Measurements from ENCODE around the gene HNRNPLL. TPM values are rescaled to one million over a fixed set of nuclear protein-coding genes. Genes with fewer than 3 reads are reported as not detected.

Gene HNRNPLL
- total RNA-seq, 4 donors from 2014 or later = 20.5 to 37.9 (median 26.8) TPM

DNA sequence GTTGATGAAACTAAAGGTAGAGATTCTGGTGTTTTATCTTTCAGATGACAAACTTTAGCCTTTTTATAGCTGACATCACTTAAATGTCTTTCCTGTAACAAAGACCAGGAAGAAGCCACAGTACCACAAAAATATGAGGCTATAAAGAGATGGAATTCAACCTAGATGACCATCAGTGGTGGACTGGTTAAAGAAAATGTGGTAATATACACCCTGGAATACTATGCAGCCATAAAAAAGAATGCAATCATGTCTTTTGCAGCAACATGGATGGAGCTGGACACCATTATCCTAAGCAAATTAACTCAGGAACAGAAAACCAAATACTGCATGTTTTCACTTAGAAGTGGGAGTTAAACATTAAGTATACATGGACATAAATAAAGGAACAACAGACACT, 18.3 kb upstream of the HNRNPLL start:
- no peak overlapping the region for H3K4me3 ChIP-seq (ENCODE audit: low read depth, poor library complexity, severe bottlenecking)
- TF ChIP-seq, protein P1, sequence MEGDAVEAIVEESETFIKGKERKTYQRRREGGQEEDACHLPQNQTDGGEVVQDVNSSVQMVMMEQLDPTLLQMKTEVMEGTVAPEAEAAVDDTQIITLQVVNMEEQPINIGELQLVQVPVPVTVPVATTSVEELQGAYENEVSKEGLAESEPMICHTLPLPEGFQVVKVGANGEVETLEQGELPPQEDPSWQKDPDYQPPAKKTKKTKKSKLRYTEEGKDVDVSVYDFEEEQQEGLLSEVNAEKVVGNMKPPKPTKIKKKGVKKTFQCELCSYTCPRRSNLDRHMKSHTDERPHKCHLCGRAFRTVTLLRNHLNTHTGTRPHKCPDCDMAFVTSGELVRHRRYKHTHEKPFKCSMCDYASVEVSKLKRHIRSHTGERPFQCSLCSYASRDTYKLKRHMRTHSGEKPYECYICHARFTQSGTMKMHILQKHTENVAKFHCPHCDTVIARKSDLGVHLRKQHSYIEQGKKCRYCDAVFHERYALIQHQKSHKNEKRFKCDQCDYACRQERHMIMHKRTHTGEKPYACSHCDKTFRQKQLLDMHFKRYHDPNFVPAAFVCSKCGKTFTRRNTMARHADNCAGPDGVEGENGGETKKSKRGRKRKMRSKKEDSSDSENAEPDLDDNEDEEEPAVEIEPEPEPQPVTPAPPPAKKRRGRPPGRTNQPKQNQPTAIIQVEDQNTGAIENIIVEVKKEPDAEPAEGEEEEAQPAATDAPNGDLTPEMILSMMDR (IDR thresholded peaks at IDR 0.05) = no peak
- TF ChIP-seq POLR2A (IDR thresholded peaks at IDR 0.05) = no peak
- intact Hi-C loops (cut with DNase I; ENCODE audit: low total_unique reads) = no loop called here
- no peak for DNase-seq (ENCODE audit: low spot score in 2 of 2)

DNA sequence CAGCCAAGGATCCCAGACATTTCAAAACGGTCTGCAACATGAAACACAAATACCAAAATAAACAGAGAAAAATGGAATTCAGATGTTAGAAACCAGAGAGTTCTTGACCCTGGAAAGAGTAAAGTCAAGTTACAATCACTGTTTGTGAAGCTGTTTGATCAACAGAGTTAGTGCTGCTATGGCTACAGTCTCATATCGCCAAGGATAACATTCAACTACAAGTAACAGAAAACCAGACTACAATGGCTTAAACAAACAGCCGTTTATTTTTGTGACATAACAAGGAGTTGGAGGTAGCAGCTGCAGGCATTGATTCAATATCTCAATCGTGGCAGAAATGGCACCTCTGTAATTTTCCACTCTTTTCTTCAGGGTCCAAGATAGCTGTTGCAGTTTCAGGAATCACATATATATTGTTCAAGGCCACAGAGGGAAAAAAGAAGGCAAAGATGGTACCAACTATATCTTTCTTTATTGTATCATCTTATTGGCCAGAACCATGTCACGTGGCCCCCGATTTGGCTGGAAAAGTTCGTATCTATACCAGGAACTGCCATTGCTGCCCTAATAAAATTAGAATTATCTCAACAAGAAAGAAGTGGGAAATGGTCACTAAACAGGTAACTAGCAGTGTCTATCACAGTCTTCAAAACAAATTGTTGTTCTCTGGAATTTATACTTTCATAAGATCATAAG, 17.7 kb upstream of the HNRNPLL start:
- intact Hi-C loops (cut with DNase I; ENCODE audit: low total_unique reads) = no loop called here
- no peak overlapping the region for H3K4me3 ChIP-seq (ENCODE audit: low read depth, poor library complexity, severe bottlenecking)
- no peak for DNase-seq (ENCODE audit: low spot score in 2 of 2)
- 37 to 46% methylated on average over 7 of the region's 7 CpGs for WGBS, 2 donors
- TF ChIP-seq, protein P1 (IDR thresholded peaks at IDR 0.05) = peak in 1 of 3 donors; percentile 26
- no peak for TF ChIP-seq POLR2A (IDR thresholded peaks at IDR 0.05)

DNA sequence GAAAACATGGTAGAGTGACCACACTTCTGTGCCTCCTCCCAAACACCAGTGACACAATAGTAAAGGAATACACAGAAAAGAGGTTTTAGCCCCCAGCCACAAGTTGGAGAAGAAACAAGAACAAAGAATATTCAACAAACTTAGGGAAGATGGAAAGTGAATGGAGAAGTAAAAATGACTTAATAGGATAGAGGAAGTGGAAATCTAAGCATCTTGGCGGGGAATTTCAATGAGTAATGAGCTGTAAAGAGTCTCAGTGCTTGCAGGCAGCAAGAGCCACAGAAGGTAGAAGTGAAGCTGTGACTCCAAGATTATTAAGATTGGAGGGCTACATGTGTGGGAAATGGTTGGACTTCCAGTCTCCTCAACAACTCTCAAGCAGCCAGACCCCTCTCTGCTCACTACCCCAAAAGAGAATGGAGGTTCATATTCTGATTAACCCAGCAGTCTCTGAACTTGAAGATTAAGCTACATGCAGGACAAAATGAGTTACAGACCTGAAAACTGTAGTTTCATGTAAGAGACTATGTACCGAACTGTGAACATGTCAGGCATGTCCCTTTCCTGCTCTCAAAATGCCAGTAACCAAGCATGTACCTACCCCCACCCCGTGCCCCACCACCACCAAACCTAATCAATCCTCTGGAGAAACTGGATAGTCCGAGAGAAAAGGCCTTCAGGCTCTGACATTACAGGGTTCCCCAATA, 16.9 kb upstream of the HNRNPLL start:
- DNase-seq (ENCODE audit: low spot score in 2 of 2) = no peak
- WGBS, 2 donors = 47 to 59% methylated on average over 4 of the region's 4 CpGs
- TF ChIP-seq POLR2A (IDR thresholded peaks at IDR 0.05) = no peak
- TF ChIP-seq, protein P1 (IDR thresholded peaks at IDR 0.05) = no peak
- intact Hi-C loops (cut with DNase I; ENCODE audit: low total_unique reads) = no loop called here
- H3K4me3 ChIP-seq (ENCODE audit: low read depth, poor library complexity, severe bottlenecking) = no peak overlapping the region

DNA sequence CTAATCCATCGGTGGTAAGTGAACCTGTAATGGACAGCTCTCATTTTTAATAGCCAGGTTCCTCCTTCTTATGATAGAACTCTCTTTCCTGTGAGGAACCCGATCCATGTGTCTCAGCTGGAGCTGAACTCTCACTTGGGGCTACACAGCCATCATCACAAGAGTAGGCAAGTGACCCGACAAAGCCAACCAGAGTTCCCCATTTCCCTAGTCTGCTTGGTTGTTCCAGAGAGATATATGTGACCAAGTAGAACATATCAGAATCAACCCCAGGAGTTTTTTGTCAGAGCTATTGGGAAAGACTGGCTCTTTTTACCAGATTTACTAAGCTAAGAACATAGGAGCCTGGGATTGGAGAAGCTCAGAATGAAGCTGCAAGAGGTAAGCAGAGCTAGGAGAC, 14.6 kb upstream of the HNRNPLL start:
- intact Hi-C loops (cut with DNase I; ENCODE audit: low total_unique reads) = no loop called here
- no peak for DNase-seq (ENCODE audit: low spot score in 2 of 2)
- TF ChIP-seq, protein P1 (IDR thresholded peaks at IDR 0.05) = no peak
- TF ChIP-seq POLR2A (IDR thresholded peaks at IDR 0.05) = no peak
- 90 to 97% methylated on average over 3 of the region's 3 CpGs for WGBS, 2 donors
- no peak overlapping the region for H3K4me3 ChIP-seq (ENCODE audit: low read depth, poor library complexity, severe bottlenecking)

DNA sequence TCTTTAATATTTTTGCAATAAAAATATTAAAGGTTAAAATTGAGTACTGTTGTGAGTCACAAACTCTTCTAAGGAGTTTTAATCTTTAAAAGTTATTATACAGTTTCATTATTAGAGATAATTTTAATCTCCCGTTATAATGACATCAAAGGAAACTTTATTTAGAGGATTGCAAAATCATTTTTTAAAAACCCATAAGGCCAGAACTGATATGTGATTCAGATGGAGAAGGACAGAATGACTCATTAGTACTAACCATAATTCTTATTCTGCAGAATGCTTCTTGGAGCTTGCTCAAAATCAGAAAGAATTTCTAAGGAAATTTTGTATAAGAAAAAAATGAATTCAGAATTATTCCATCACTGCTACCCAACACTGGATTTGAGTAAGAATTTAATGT, 12.5 kb upstream of the HNRNPLL start:
- DNase-seq (ENCODE audit: low spot score in 2 of 2) = no peak
- TF ChIP-seq, protein P1 (IDR thresholded peaks at IDR 0.05) = no peak
- TF ChIP-seq POLR2A (IDR thresholded peaks at IDR 0.05) = no peak
- WGBS, 2 donors = 25 to 34% methylated on average over 1 of the region's 1 CpG
- intact Hi-C loops (cut with DNase I; ENCODE audit: low total_unique reads) = no loop called here
- no peak overlapping the region for H3K4me3 ChIP-seq (ENCODE audit: low read depth, poor library complexity, severe bottlenecking)
